Measurements from ENCODE around the gene CEP112.

Gene CEP112

DNA sequence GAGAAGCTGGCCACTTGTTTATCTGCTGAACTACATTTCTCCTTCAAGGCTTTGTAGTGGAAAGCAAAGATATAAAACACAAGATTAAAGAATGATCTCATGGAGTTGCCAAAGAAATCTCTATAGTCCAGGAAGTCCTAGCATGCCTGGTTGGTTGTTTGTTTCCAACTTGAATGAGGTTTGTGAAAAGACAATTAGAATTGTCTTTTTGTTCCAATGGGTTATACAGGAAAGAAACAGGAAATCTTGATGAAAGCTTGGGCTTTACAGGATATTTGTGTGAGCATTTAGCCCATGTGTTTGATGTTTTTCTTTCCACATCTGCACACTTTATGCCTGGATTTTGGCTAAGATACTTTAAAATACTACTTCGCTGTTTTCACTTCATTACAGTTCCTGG is 273.4 kb downstream of the CEP112 start:
- in situ Hi-C loops (cut with HindIII; ENCODE audit: low sequenced_read_pairs) = no loop called here
- DNase-seq (ENCODE audit: low read depth) = no peak
- TF ChIP-seq, protein P1, sequence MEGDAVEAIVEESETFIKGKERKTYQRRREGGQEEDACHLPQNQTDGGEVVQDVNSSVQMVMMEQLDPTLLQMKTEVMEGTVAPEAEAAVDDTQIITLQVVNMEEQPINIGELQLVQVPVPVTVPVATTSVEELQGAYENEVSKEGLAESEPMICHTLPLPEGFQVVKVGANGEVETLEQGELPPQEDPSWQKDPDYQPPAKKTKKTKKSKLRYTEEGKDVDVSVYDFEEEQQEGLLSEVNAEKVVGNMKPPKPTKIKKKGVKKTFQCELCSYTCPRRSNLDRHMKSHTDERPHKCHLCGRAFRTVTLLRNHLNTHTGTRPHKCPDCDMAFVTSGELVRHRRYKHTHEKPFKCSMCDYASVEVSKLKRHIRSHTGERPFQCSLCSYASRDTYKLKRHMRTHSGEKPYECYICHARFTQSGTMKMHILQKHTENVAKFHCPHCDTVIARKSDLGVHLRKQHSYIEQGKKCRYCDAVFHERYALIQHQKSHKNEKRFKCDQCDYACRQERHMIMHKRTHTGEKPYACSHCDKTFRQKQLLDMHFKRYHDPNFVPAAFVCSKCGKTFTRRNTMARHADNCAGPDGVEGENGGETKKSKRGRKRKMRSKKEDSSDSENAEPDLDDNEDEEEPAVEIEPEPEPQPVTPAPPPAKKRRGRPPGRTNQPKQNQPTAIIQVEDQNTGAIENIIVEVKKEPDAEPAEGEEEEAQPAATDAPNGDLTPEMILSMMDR (IDR thresholded peaks at IDR 0.05; ENCODE audit: low read depth, low read length, missing control alignments) = no peak
- no peak overlapping the region for H3K4me3 ChIP-seq (ENCODE audit: low read depth, low read length)

GRCh38 chr17:65917560-65917959 is 274.4 kb downstream of the CEP112 start:
- TF ChIP-seq, protein P1 (IDR thresholded peaks at IDR 0.05; ENCODE audit: low read depth, low read length, missing control alignments) = no peak
- in situ Hi-C loops (cut with HindIII; ENCODE audit: low sequenced_read_pairs) = no loop called here
- DNase-seq (ENCODE audit: low read depth) = no peak

GRCh38 chr17:65916425-65916824 is 275.5 kb downstream of the CEP112 start:
- DNase-seq (ENCODE audit: low read depth) = no peak

More at GRCh38 chr17:65917560-65917959, 274.4 kb downstream of the CEP112 start:
- no peak overlapping the region for H3K4me3 ChIP-seq (ENCODE audit: low read depth, low read length)

GRCh38 chr17:65914784-65915342 is 277.1 kb downstream of the CEP112 start:
- in situ Hi-C loops (cut with HindIII; ENCODE audit: low sequenced_read_pairs) = no loop called here
- no peak overlapping the region for H3K4me3 ChIP-seq (ENCODE audit: low read depth, low read length)
- no peak for DNase-seq (ENCODE audit: low read depth)
- TF ChIP-seq, protein P1 (IDR thresholded peaks at IDR 0.05; ENCODE audit: low read depth, low read length, missing control alignments) = no peak

More at GRCh38 chr17:65916425-65916824, 275.5 kb downstream of the CEP112 start:
- in situ Hi-C loops (cut with HindIII; ENCODE audit: low sequenced_read_pairs) = no loop called here
- TF ChIP-seq, protein P1 (IDR thresholded peaks at IDR 0.05; ENCODE audit: low read depth, low read length, missing control alignments) = no peak
- H3K4me3 ChIP-seq (ENCODE audit: low read depth, low read length) = no peak overlapping the region

GRCh38 chr17:65913326-65913850 is 278.5 kb downstream of the CEP112 start:
- no peak overlapping the region for H3K4me3 ChIP-seq (ENCODE audit: low read depth, low read length)
- in situ Hi-C loops (cut with HindIII; ENCODE audit: low sequenced_read_pairs) = no loop called here
- TF ChIP-seq, protein P1 (IDR thresholded peaks at IDR 0.05; ENCODE audit: low read depth, low read length, missing control alignments) = no peak
- DNase-seq (ENCODE audit: low read depth) = no peak

DNA sequence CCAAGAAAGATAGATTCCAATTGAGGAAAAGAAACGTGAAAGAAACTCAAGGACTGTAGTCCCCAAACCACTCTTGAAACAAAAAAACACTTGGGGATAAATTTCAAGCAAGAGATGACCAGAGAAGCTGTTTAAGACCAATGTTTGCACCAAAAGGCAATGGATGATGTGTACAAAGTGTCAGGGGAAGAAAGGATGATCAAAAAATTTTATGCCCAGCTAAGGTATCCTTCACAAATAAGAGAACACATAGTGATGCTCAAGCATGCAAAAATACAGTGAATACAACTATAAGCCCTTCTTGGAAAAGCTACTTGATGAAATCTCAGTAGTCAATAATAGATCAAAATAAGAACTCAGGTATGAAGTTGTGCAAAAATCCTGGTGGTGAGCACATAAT is 281.1 kb downstream of the CEP112 start:
- in situ Hi-C loops (cut with HindIII; ENCODE audit: low sequenced_read_pairs) = no loop called here
- no peak overlapping the region for H3K4me3 ChIP-seq (ENCODE audit: low read depth, low read length)
- TF ChIP-seq, protein P1 (IDR thresholded peaks at IDR 0.05; ENCODE audit: low read depth, low read length, missing control alignments) = no peak
- no peak for DNase-seq (ENCODE audit: low read depth)

All from astrocyte of the cerebellum (primary cell).